ENCODE data around the gene KREMEN2. TPM values are rescaled to one million over a fixed set of nuclear protein-coding genes. Genes with fewer than 3 reads are reported as not detected.

The KREMEN2 gene
- total RNA-seq, 1 donor: not detected

- no peak for TF ChIP-seq CTCF (IDR thresholded peaks at IDR 0.05; ENCODE audit: extremely low read depth, low read depth, low read length)
- Histone ChIP-seq H3K4me2 (ENCODE audit: insufficient read depth, low read length) (no peak overlapping the region), H3K9me3 (ENCODE audit: low read depth, low read length) (no peaks in the 10 kb centered on the region), H3K27me3 (ENCODE audit: insufficient read depth, low read length) (peaks cover 8% of the 10 kb centered on the region), H2AFZ (ENCODE audit: low read length) (no peak overlapping the region), H3K36me3 (ENCODE audit: insufficient read depth, low read length) (no peaks in the 10 kb centered on the region), H4K20me1 (ENCODE audit: insufficient read depth, low read length) (no peaks in the 10 kb centered on the region), H3K4me1 (ENCODE audit: insufficient read depth, low read length) (no peaks in the 10 kb centered on the region), H3K27ac (ENCODE audit: low read depth, low read length) (no peak overlapping the region), H3K4me3 (ENCODE audit: insufficient read depth, low read length) (no peak overlapping the region), H3K79me2 (ENCODE audit: insufficient read depth, low read length) (no peaks in the 10 kb centered on the region)
- DNase-seq (ENCODE audit: insufficient read length, low spot score, missing footprints): no peak
Observed at GRCh38 chr16:2987833-2988232, 23.8 kb downstream of the KREMEN2 start.

GRCh38 chr16:2988590-2989099 lies 24.6 kb downstream of the KREMEN2 start:
- Histone ChIP-seq H3K79me2 (ENCODE audit: insufficient read depth, low read length) (no peaks in the 10 kb centered on the region), H3K9me3 (ENCODE audit: low read depth, low read length) (no peaks in the 10 kb centered on the region), H2AFZ (ENCODE audit: low read length) (no peak overlapping the region), H3K27me3 (ENCODE audit: insufficient read depth, low read length) (peaks cover 8% of the 10 kb centered on the region), H3K4me1 (ENCODE audit: insufficient read depth, low read length) (no peaks in the 10 kb centered on the region), H3K27ac (ENCODE audit: low read depth, low read length) (no peak overlapping the region), H4K20me1 (ENCODE audit: insufficient read depth, low read length) (no peaks in the 10 kb centered on the region), H3K4me2 (ENCODE audit: insufficient read depth, low read length) (no peak overlapping the region), H3K36me3 (ENCODE audit: insufficient read depth, low read length) (no peaks in the 10 kb centered on the region), H3K4me3 (ENCODE audit: insufficient read depth, low read length) (no peak overlapping the region)
- no peak for TF ChIP-seq CTCF (IDR thresholded peaks at IDR 0.05; ENCODE audit: extremely low read depth, low read depth, low read length)
- no peak for DNase-seq (ENCODE audit: insufficient read length, low spot score, missing footprints)

GRCh38 chr16:2990891-2991290 lies 26.8 kb downstream of the KREMEN2 start:
- no peaks in the 10 kb centered on the region for H3K9me3 ChIP-seq (ENCODE audit: low read depth, low read length)
- no peaks in the 10 kb centered on the region for H4K20me1 ChIP-seq (ENCODE audit: insufficient read depth, low read length)
- H3K27ac ChIP-seq (ENCODE audit: low read depth, low read length): no peak overlapping the region
- H2AFZ ChIP-seq (ENCODE audit: low read length): no peak overlapping the region
- TF ChIP-seq CTCF (IDR thresholded peaks at IDR 0.05; ENCODE audit: extremely low read depth, low read depth, low read length): no peak
- H3K79me2 ChIP-seq (ENCODE audit: insufficient read depth, low read length): no peaks in the 10 kb centered on the region
- no peaks in the 10 kb centered on the region for H3K4me1 ChIP-seq (ENCODE audit: insufficient read depth, low read length)
- DNase-seq (ENCODE audit: insufficient read length, low spot score, missing footprints): no peak
- H3K36me3 ChIP-seq (ENCODE audit: insufficient read depth, low read length): no peaks in the 10 kb centered on the region
- H3K4me3 ChIP-seq (ENCODE audit: insufficient read depth, low read length): no peak overlapping the region
- H3K4me2 ChIP-seq (ENCODE audit: insufficient read depth, low read length): no peak overlapping the region
- peaks cover 8% of the 10 kb centered on the region for H3K27me3 ChIP-seq (ENCODE audit: insufficient read depth, low read length)

GRCh38 chr16:2991566-2992261 lies 27.6 kb downstream of the KREMEN2 start:
- H3K4me1 ChIP-seq (ENCODE audit: insufficient read depth, low read length): no peaks in the 10 kb centered on the region
- H3K27ac ChIP-seq (ENCODE audit: low read depth, low read length): no peak overlapping the region
- no peak overlapping the region for H2AFZ ChIP-seq (ENCODE audit: low read length)
- H3K36me3 ChIP-seq (ENCODE audit: insufficient read depth, low read length): no peaks in the 10 kb centered on the region
- H3K4me3 ChIP-seq (ENCODE audit: insufficient read depth, low read length): no peak overlapping the region
- H3K79me2 ChIP-seq (ENCODE audit: insufficient read depth, low read length): no peaks in the 10 kb centered on the region
- DNase-seq (ENCODE audit: insufficient read length, low spot score, missing footprints): no peak
- H4K20me1 ChIP-seq (ENCODE audit: insufficient read depth, low read length): no peaks in the 10 kb centered on the region
- no peaks in the 10 kb centered on the region for H3K9me3 ChIP-seq (ENCODE audit: low read depth, low read length)
- no peak overlapping the region for H3K4me2 ChIP-seq (ENCODE audit: insufficient read depth, low read length)
- TF ChIP-seq CTCF (IDR thresholded peaks at IDR 0.05; ENCODE audit: extremely low read depth, low read depth, low read length): no peak
- H3K27me3 ChIP-seq (ENCODE audit: insufficient read depth, low read length): peaks cover 13% of the 10 kb centered on the region
